GM12878 (cell line): ENCODE measurements around the gene COL4A2. TPM values are rescaled to one million over a fixed set of nuclear protein-coding genes. Genes with fewer than 3 reads are reported as not detected.

ENCODE experiments used
- ATAC-seq: fragments of 200-7000 bp; cut with Tn5 transposase; 3 replicates; pipeline ENCODE4 v1.9.1; 2020; ENCODE audit warnings: mild to moderate bottlenecking, moderate library complexity
- BruUV-seq: library from RNA; stranded (reverse); fragments of 400-500 nt; replicated peaks from 2 replicates; lab custom pipeline; 2021; lab: Mats Ljungman, UMichigan
- CTCF ChIA-PET: fragments of 300-600 bp; sonication (Branson Sonifier 250); formaldehyde crosslinking; extraction: SDS; loops from one replicate; lab custom pipeline; 2021; ENCODE audit warnings: inconsistent platforms; lab: Yijun Ruan, JAX
- POLR2A ChIA-PET: fragments of 350-600 bp; formaldehyde crosslinking; extraction: SDS; loops from one replicate; lab custom pipeline; 2021; ENCODE audit warnings: inconsistent platforms; lab: Charles Lee
- RAD21 ChIA-PET: fragments of 300-600 bp; sonication (Branson Sonifier 250); formaldehyde crosslinking; loops from one replicate; lab custom pipeline; 2023; ENCODE audit warnings: antibody characterized with exemption; ENCODE audit not compliant: unreplicated experiment; lab: Charles Lee
- SMC1A ChIA-PET: fragments of 300-600 bp; sonication (Branson Sonifier 250); formaldehyde crosslinking; loops from one replicate; lab custom pipeline; 2023; ENCODE audit not compliant: unreplicated experiment, uncharacterized antibody; lab: Charles Lee
- DNase-seq: peaks from one replicate; pipeline ENCODE4 v3.0.0-alpha.2; 2011; ENCODE audit warnings: low read depth, low spot score
- FAIRE-seq: peaks from 3 replicates; lab custom pipeline; 2011; peaks lifted over from hg19 to GRCh38; lab: Jason Lieb, UNC
- H2AFZ ChIP-seq: 2 replicates; pipeline ENCODE4 v1.6.0; 2011; ENCODE audit warnings: low read depth, low read length, control low read depth; ENCODE audit not compliant: control insufficient read depth
- H3K27ac ChIP-seq: 2 replicates; pipeline ENCODE4 v1.5.1; 2011; ENCODE audit warnings: control low read depth; ENCODE audit not compliant: control insufficient read depth, insufficient read depth
- H3K27me3 ChIP-seq, 2 experiments: replicated peaks in 1 of 2; 2 replicates each; pipeline versions ENCODE4 v1.6.0 to v1.6.1; 2011; ENCODE audit warnings: low read length in 1 of 2; ENCODE audit not compliant: control insufficient read depth in 2 of 2, insufficient read depth in 2 of 2
- H3K36me3 ChIP-seq, 2 experiments: 2 replicates each; pipeline ENCODE4 v1.5.1; 2011; ENCODE audit warnings: low read length in 1 of 2; ENCODE audit not compliant: control insufficient read depth in 2 of 2, insufficient read depth in 2 of 2
- H3K4me1 ChIP-seq: 2 replicates; pipeline ENCODE4 v1.6.1; 2011; ENCODE audit warnings: mild to moderate bottlenecking, low read length, moderate library complexity, mixed read lengths; ENCODE audit not compliant: control insufficient read depth, insufficient read depth
- H3K4me2 ChIP-seq: 2 replicates; pipeline ENCODE4 v1.6.0; 2011; ENCODE audit warnings: control low read depth; ENCODE audit not compliant: control insufficient read depth, insufficient read depth
- H3K4me3 ChIP-seq: fragments of 200-600 bp; sonication (generic); 2 replicates; pipeline ENCODE4 v1.5.1; 2016
- H3K79me2 ChIP-seq: 2 replicates; pipeline ENCODE4 v1.6.0; 2011; ENCODE audit warnings: low read length; ENCODE audit not compliant: control insufficient read depth, insufficient read depth
- H3K9ac ChIP-seq: 2 replicates; pipeline ENCODE4 v1.8.0; 2011; ENCODE audit warnings: low read length, control low read depth, mixed read lengths; ENCODE audit not compliant: control insufficient read depth, insufficient read depth
- H3K9me3 ChIP-seq: replicated peaks from 3 replicates; pipeline ENCODE4 v1.5.1; 2011; ENCODE audit warnings: mild to moderate bottlenecking, low read length; ENCODE audit not compliant: control insufficient read depth, insufficient read depth
- H4K20me1 ChIP-seq: 2 replicates; pipeline ENCODE4 v1.6.0; 2011; ENCODE audit not compliant: control insufficient read depth, insufficient read depth
- E4F1 ChIP-seq: fragments of 450-650 bp; IDR thresholded peaks from 2 replicates; pipeline ENCODE4 v1.6.1; 2018; ENCODE audit warnings: borderline replicate concordance, mild to moderate bottlenecking; ENCODE audit not compliant: partially characterized antibody
- STAT3 ChIP-seq: IDR thresholded peaks from 2 replicates; pipeline ENCODE4 v1.6.1; 2011; ENCODE audit warnings: low read depth, low read length, improper control_type of control experiment
- WGBS: methylation state at CpG from one replicate; pipeline ENCODE4 v1.1.6; 2016; ENCODE audit warnings: low lambda C conversion rate; ENCODE audit not compliant: insufficient replicate concordance, insufficient coverage; ENCODE audit errors: missing lambda C conversion rate; 5-methylcytosine and 5-hydroxymethylcytosine counted together
- in situ Hi-C: fragments of 300-500 bp; cut with MboI; formaldehyde crosslinking; loops from 9 replicates; pipeline ENCODE4 v1.14.3; 2018; ENCODE audit warnings: mixed read lengths
- intact Hi-C: fragments of 100-400 bp; cut with micrococcal nuclease; formaldehyde crosslinking; loops from one replicate; pipeline ENCODE4 v1.14.2; 2022; ENCODE audit not compliant: unreplicated experiment
- polyA plus RNA-seq, 11 experiments: library from polyadenylated mRNA; depleted of rRNA in 4 of 11; unstranded in 6 of 11; stranded (reverse) in 5 of 11; fragments of >200 nt; fragmentation: Nextera tagmentation in 4 of 11; fragmentation: Illumina TruSeq in 1 of 11; extraction: Ambion mirVana in 4 of 11; extraction: Trizol in 1 of 11; gene quantifications; 1 replicate in 1 of 11; 2 replicates in 10 of 11; pipeline versions ENCODE4 v1.2.1 to v1.2.3, GENCODE V29; 2011 to 2016; ENCODE audit warnings: inconsistent platforms in 2 of 11, missing spikeins in 2 of 11, low read depth in 1 of 11
- total RNA-seq, 4 experiments: library from RNA; depleted of rRNA in 3 of 4; stranded (reverse); fragments of >200 nt in 3 of 4; fragmentation: Illumina TruSeq in 1 of 4; extraction: Trizol in 1 of 4; gene quantifications; 2 replicates each; pipeline versions ENCODE4 v1.2.1 to v1.2.3, GENCODE V29; 2013 to 2021

COL4A2 gene
- total and polyA plus RNA-seq, 10 of the 15 experiments (the other 5 are each of a cell fraction or from before 2014, with no cell fraction given), result 0.16 to 1.6 (median 0.62) TPM; not detected in 3

GRCh38 chr13:110307767-110308655 is 927 bp downstream of the COL4A2 start:
- POLR2A ChIA-PET, result no interaction called here
- H3K36me3 ChIP-seq, result no peaks in the 10 kb centered on the region
- ATAC-seq (no peak), FAIRE-seq (no peak)
- no peaks in the 10 kb centered on the region for H3K4me1 ChIP-seq
- WGBS, result 34% methylated on average over 63 of the region's 64 CpGs
- intact Hi-C loops, result no loop called here
- peaks cover 18 to 25% of the 10 kb centered on the region in 2 experiments for H3K27me3 ChIP-seq
- H2AFZ ChIP-seq, result no peak overlapping the region
- TF ChIP-seq STAT3 (no peak), E4F1 (no peak)
- TF ChIP-seq, all 136 proteins: peak for 0
- Histone ChIP-seq H3K27ac (no peak overlapping the region), H3K9me3 (no peaks in the 10 kb centered on the region; the same call in 2 of the 3 replicates), H4K20me1 (no peaks in the 10 kb centered on the region), H3K9ac (no peak overlapping the region), H3K4me3 (no peak overlapping the region), H3K4me2 (no peak overlapping the region), H3K79me2 (no peaks in the 10 kb centered on the region)
- DNase-seq, result no peak
- ChIA-PET RAD21 (no interaction called here), CTCF (no interaction called here), SMC1A (interaction anchor here (1.4 kb wide), 1 partner anchor 12 kb away, joined by 3 read pairs; no protein-coding TSS in a partner anchor)
- BruUV-seq, result no TSS peak
- in situ Hi-C loops, result no loop called here
